Mammary epithelial cell (primary cell): ENCODE measurements around the gene SLC6A1.

ENCODE experiments used
- EZH2 ChIP-seq: IDR thresholded peaks from 2 replicates; pipeline ENCODE4 v1.6.1; 2012; ENCODE audit warnings: low read length, inconsistent platforms, borderline replicate concordance
- TF ChIP-seq, protein P1 (sequence below), 2 donors: IDR thresholded peaks in 1 of 2; conservative IDR thresholded peaks in 1 of 2; 2 replicates each; pipeline ENCODE4 v1.5.1; 2011 to 2012; ENCODE audit warnings: inconsistent platforms in 2 of 2, low read length in 2 of 2, mild to moderate bottlenecking in 2 of 2, control low read depth in 1 of 2, low read depth in 1 of 2; ENCODE audit not compliant: insufficient read depth in 1 of 2; ENCODE audit errors: extremely low read depth in 1 of 2

DNA sequence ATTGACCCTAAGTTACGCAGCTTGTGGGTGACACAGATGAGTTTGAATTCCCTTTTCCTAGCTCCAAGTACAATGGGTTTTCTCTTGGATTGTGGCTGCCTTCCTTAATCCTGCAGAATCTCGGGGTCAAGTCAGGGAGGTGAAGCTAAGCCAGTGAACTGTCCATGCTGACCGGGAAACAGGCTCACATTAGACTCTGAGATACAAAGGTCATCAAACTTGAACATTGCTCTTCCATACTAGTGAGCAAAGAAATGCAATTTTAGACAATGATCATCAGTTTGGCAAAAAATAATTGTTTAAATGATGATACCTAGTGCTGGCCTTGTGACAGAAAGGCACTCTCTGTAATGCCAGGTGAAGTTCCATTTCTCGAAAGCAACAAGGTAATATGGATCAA lies 31.6 kb downstream of the SLC6A1 start:
- TF ChIP-seq, protein P1, sequence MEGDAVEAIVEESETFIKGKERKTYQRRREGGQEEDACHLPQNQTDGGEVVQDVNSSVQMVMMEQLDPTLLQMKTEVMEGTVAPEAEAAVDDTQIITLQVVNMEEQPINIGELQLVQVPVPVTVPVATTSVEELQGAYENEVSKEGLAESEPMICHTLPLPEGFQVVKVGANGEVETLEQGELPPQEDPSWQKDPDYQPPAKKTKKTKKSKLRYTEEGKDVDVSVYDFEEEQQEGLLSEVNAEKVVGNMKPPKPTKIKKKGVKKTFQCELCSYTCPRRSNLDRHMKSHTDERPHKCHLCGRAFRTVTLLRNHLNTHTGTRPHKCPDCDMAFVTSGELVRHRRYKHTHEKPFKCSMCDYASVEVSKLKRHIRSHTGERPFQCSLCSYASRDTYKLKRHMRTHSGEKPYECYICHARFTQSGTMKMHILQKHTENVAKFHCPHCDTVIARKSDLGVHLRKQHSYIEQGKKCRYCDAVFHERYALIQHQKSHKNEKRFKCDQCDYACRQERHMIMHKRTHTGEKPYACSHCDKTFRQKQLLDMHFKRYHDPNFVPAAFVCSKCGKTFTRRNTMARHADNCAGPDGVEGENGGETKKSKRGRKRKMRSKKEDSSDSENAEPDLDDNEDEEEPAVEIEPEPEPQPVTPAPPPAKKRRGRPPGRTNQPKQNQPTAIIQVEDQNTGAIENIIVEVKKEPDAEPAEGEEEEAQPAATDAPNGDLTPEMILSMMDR (conservative IDR thresholded peaks at IDR 0.05 in 1 of 2, IDR thresholded peaks at IDR 0.05 in 1 of 2; ENCODE audit: extremely low read depth in 1 of 2, insufficient read depth in 1 of 2, low read depth in 1 of 2, low read length in 2 of 2) = no peak
- TF ChIP-seq EZH2 = no peak
